Measurements from ENCODE around the gene UBE2Z. TPM values are rescaled to one million over a fixed set of nuclear protein-coding genes. Genes with fewer than 3 reads are reported as not detected.

Gene UBE2Z
- total and polyA plus RNA-seq, 2 of the 13 experiments (the other 11 are each of a cell fraction or from before 2014, with no cell fraction given): 63.2 to 122 TPM

DNA sequence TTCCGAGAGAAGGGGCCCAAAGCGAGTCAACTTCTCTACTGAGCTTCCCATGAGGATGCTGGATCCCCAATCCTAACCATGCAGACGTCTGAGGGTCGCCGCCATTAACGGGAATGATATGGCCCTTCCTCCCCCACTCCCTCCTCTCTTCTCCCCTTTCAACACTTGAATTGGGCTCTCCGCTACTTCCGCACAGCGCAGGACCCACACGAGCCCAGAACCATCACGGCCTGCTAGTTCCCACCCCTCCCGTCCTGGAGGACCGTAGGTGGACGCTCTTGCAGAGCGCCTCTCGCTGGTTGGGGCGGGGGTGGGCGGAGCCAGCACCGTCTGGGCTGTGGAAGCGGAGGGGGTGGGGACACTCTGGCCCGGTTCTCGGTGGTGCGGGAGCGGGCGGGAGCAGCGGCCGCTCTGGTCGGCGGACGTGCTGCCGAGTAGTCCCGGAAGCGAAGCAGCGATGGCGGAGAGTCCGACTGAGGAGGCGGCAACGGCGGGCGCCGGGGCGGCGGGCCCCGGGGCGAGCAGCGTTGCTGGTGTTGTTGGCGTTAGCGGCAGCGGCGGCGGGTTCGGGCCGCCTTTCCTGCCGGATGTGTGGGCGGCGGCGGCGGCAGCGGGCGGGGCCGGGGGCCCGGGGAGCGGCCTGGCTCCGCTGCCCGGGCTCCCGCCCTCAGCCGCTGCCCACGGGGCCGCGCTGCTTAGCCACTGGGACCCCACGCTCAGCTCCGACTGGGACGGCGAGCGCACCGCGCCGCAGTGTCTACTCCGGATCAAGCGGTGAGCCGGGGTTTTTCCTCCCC is at the start of gene UBE2Z (continued):
- peak; percentile 74; the same call in 1 of the 2 replicates for TF ChIP-seq ZNF878 (CRISPR knock-in tag; IDR thresholded peaks at IDR 0.05)
- TF ChIP-seq, protein P1, sequence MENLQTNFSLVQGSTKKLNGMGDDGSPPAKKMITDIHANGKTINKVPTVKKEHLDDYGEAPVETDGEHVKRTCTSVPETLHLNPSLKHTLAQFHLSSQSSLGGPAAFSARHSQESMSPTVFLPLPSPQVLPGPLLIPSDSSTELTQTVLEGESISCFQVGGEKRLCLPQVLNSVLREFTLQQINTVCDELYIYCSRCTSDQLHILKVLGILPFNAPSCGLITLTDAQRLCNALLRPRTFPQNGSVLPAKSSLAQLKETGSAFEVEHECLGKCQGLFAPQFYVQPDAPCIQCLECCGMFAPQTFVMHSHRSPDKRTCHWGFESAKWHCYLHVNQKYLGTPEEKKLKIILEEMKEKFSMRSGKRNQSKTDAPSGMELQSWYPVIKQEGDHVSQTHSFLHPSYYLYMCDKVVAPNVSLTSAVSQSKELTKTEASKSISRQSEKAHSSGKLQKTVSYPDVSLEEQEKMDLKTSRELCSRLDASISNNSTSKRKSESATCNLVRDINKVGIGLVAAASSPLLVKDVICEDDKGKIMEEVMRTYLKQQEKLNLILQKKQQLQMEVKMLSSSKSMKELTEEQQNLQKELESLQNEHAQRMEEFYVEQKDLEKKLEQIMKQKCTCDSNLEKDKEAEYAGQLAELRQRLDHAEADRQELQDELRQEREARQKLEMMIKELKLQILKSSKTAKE (CRISPR knock-in tag; IDR thresholded peaks at IDR 0.05; ENCODE audit: borderline replicate concordance): no peak
- peak; percentile 97 for TF ChIP-seq POLR2AphosphoS5 (IDR thresholded peaks at IDR 0.05; ENCODE audit: low read depth, low read length)
- TF ChIP-seq ATRX (CRISPR knock-in tag; IDR thresholded peaks at IDR 0.05; ENCODE audit: borderline replicate concordance): no peak
- TF ChIP-seq, protein P2, sequence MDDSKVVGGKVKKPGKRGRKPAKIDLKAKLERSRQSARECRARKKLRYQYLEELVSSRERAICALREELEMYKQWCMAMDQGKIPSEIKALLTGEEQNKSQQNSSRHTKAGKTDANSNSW (CRISPR knock-in tag; IDR thresholded peaks at IDR 0.05; ENCODE audit: borderline replicate concordance): peak; percentile 90; the same call in 1 of the 2 replicates
- no peak for TF ChIP-seq SUZ12 (IDR thresholded peaks at IDR 0.05; ENCODE audit: low read depth, low read length)
- TF ChIP-seq MED8 (CRISPR knock-in tag; IDR thresholded peaks at IDR 0.05; ENCODE audit: insufficient replicate concordance): peak; percentile 96
- TF ChIP-seq, protein P3, sequence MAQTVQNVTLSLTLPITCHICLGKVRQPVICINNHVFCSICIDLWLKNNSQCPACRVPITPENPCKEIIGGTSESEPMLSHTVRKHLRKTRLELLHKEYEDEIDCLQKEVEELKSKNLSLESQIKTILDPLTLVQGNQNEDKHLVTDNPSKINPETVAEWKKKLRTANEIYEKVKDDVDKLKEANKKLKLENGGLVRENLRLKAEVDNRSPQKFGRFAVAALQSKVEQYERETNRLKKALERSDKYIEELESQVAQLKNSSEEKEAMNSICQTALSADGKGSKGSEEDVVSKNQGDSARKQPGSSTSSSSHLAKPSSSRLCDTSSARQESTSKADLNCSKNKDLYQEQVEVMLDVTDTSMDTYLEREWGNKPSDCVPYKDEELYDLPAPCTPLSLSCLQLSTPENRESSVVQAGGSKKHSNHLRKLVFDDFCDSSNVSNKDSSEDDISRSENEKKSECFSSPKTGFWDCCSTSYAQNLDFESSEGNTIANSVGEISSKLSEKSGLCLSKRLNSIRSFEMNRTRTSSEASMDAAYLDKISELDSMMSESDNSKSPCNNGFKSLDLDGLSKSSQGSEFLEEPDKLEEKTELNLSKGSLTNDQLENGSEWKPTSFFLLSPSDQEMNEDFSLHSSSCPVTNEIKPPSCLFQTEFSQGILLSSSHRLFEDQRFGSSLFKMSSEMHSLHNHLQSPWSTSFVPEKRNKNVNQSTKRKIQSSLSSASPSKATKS (CRISPR knock-in tag; IDR thresholded peaks at IDR 0.05): no peak; the same call in 1 of the 2 replicates
- TF ChIP-seq CENPX (CRISPR knock-in tag; IDR thresholded peaks at IDR 0.05): no peak
- 0 out of 2 replicates have a peak, but pooled peaks have one; percentile 38 for TF ChIP-seq ZNF256 (CRISPR knock-in tag; conservative IDR thresholded peaks at IDR 0.05)
- TF ChIP-seq ZNF772 (CRISPR knock-in tag; IDR thresholded peaks at IDR 0.05): no peak
- peak; percentile 93; the same call in 1 of the 2 replicates for TF ChIP-seq CBX5 (CRISPR knock-in tag; IDR thresholded peaks at IDR 0.05; ENCODE audit: borderline replicate concordance)
- peak; percentile 55; the same call in 1 of the 2 replicates for TF ChIP-seq ZNF430 (CRISPR knock-in tag; IDR thresholded peaks at IDR 0.05)
- TF ChIP-seq MAFK (conservative IDR thresholded peaks at IDR 0.05 in 1 of 2, IDR thresholded peaks at IDR 0.05 in 1 of 2; ENCODE audit: low read length in 2 of 2): no peak
- TF ChIP-seq LCORL (IDR thresholded peaks at IDR 0.05): peak; percentile 62; the same call in 1 of the 2 replicates
- TF ChIP-seq LCORL (CRISPR knock-in tag; IDR thresholded peaks at IDR 0.05): peak; percentile 86
- peak; percentile 88; the same call in 1 of the 2 replicates for TF ChIP-seq ZNF20 (CRISPR knock-in tag; IDR thresholded peaks at IDR 0.05)
- TF ChIP-seq TP53 (CRISPR knock-in tag; conservative IDR thresholded peaks at IDR 0.05): peak; percentile 63; the same call in 1 of the 2 replicates
- TF ChIP-seq, protein P4, sequence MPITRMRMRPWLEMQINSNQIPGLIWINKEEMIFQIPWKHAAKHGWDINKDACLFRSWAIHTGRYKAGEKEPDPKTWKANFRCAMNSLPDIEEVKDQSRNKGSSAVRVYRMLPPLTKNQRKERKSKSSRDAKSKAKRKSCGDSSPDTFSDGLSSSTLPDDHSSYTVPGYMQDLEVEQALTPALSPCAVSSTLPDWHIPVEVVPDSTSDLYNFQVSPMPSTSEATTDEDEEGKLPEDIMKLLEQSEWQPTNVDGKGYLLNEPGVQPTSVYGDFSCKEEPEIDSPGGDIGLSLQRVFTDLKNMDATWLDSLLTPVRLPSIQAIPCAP (CRISPR knock-in tag; IDR thresholded peaks at IDR 0.05; ENCODE audit: low read depth): peak; percentile 88; the same call in 1 of the 2 replicates
- TF ChIP-seq STAG1 (CRISPR knock-in tag; IDR thresholded peaks at IDR 0.05): no peak; the same call in 1 of the 2 replicates
- TF ChIP-seq, protein P5, sequence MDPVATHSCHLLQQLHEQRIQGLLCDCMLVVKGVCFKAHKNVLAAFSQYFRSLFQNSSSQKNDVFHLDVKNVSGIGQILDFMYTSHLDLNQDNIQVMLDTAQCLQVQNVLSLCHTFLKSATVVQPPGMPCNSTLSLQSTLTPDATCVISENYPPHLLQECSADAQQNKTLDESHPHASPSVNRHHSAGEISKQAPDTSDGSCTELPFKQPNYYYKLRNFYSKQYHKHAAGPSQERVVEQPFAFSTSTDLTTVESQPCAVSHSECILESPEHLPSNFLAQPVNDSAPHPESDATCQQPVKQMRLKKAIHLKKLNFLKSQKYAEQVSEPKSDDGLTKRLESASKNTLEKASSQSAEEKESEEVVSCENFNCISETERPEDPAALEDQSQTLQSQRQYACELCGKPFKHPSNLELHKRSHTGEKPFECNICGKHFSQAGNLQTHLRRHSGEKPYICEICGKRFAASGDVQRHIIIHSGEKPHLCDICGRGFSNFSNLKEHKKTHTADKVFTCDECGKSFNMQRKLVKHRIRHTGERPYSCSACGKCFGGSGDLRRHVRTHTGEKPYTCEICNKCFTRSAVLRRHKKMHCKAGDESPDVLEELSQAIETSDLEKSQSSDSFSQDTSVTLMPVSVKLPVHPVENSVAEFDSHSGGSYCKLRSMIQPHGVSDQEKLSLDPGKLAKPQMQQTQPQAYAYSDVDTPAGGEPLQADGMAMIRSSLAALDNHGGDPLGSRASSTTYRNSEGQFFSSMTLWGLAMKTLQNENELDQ (CRISPR knock-in tag; IDR thresholded peaks at IDR 0.05; ENCODE audit: borderline replicate concordance): peak; percentile 92; the same call in 1 of the 2 replicates
- TF ChIP-seq ZBTB42 (CRISPR knock-in tag; IDR thresholded peaks at IDR 0.05): no peak

Measured in HepG2 (cell line).